Fibroblast of villous mesenchyme (primary cell): ENCODE results near the gene GPR35. TPM values are rescaled to one million over a fixed set of nuclear protein-coding genes. Genes with fewer than 3 reads are reported as not detected.

Source experiments
- DNase-seq: peaks from one replicate; pipeline ENCODE4 v3.0.0-alpha.2; 2010; ENCODE audit warnings: low read depth
- H3K4me3 ChIP-seq: 2 replicates; pipeline ENCODE4 v1.5.1; 2011; ENCODE audit warnings: low read depth, mild to moderate bottlenecking, low read length
- CTCF ChIP-seq: IDR thresholded peaks from 2 replicates; pipeline ENCODE4 v1.5.1; 2012; ENCODE audit warnings: low read depth, mild to moderate bottlenecking, low read length; ENCODE audit not compliant: insufficient read depth
- total RNA-seq: library from RNA; depleted of rRNA; stranded (reverse); fragments of >200 nt; gene quantifications from 2 replicates; pipeline ENCODE4 v1.2.3, GENCODE V29; 2012

GPR35 gene
- total RNA-seq, 1 donor, result 0.43 TPM

- DNase-seq, result no peak
- no peak overlapping the region for H3K4me3 ChIP-seq
- TF ChIP-seq CTCF, result no peak
Measured at GRCh38 chr2:240629619-240629967, 4.3 kb downstream of the GPR35 start.

GRCh38 chr2:240629968-240630770, 4.9 kb downstream of the GPR35 start:
- DNase-seq, result no peak
- no peak for TF ChIP-seq CTCF
- no peak overlapping the region for H3K4me3 ChIP-seq

- TF ChIP-seq CTCF, result no peak
- DNase-seq, result no peak
- no peak overlapping the region for H3K4me3 ChIP-seq
Measured at GRCh38 chr2:240630771-240631547, 5.7 kb downstream of the GPR35 start.

- DNase-seq, result no peak
- TF ChIP-seq CTCF, result no peak
- H3K4me3 ChIP-seq, result no peak overlapping the region
Measured at GRCh38 chr2:240631548-240632305, 6.4 kb downstream of the GPR35 start.

GRCh38 chr2:240632306-240632721, 7.0 kb downstream of the GPR35 start:
- TF ChIP-seq CTCF, result no peak
- H3K4me3 ChIP-seq, result no peak overlapping the region
- DNase-seq, result no peak

- no peak for TF ChIP-seq CTCF
- H3K4me3 ChIP-seq, result no peak overlapping the region
- DNase-seq, result no peak
Measured at GRCh38 chr2:240635121-240635997, 10.1 kb downstream of the GPR35 start.
